C4-2B (cell line): Measurements from ENCODE around the gene CORO1C.
"Not testable (repeated sequence)": the region's sequence is repeated elsewhere in the genome, so short reads cannot be mapped to it uniquely, and the experiment has no call there.

ENCODE experiments used
- H3K27ac ChIP-seq: fragments of 450-650 bp; 2 replicates; pipeline ENCODE4 v1.5.1; 2017
- CTCF ChIP-seq: fragments of 450-650 bp; conservative IDR thresholded peaks from 2 replicates; pipeline ENCODE4 v1.5.1; 2017; ENCODE audit warnings: mild to moderate bottlenecking
- ZFX ChIP-seq: fragments of 450-650 bp; IDR thresholded peaks from 2 replicates; pipeline ENCODE4 v1.6.1; 2017

The CORO1C gene

GRCh38 chr12:108620236-108620879 lies 111.0 kb downstream of the CORO1C start:
- H3K27ac ChIP-seq: no peak overlapping the region
- no peak for TF ChIP-seq CTCF
- TF ChIP-seq ZFX: no peak

GRCh38 chr12:108619369-108620160 lies 111.8 kb downstream of the CORO1C start:
- TF ChIP-seq CTCF (no peak), ZFX (no peak)
- H3K27ac ChIP-seq: no peak overlapping the region

GRCh38 chr12:108618953-108619274 lies 112.4 kb downstream of the CORO1C start:
- not testable (repeated sequence) for H3K27ac ChIP-seq

- H3K27ac ChIP-seq: no peak overlapping the region
- TF ChIP-seq CTCF: peak; percentile 94
- TF ChIP-seq ZFX: no peak
Observed at GRCh38 chr12:108618079-108618952, 113.0 kb downstream of the CORO1C start.

- no peak overlapping the region for H3K27ac ChIP-seq
- TF ChIP-seq ZFX (no peak), CTCF (no peak)
Observed at GRCh38 chr12:108616941-108617858, 114.1 kb downstream of the CORO1C start.

- no peak overlapping the region for H3K27ac ChIP-seq
- TF ChIP-seq ZFX: no peak
- TF ChIP-seq CTCF: no peak
Observed at GRCh38 chr12:108616359-108616758, 115.0 kb downstream of the CORO1C start.

GRCh38 chr12:108615918-108616317 lies 115.4 kb downstream of the CORO1C start:
- no peak overlapping the region for H3K27ac ChIP-seq
- TF ChIP-seq CTCF (no peak), ZFX (no peak)
